ENCODE results near the gene CIDEB. TPM values are rescaled to one million over a fixed set of nuclear protein-coding genes. Genes with fewer than 3 reads are reported as not detected.
A peak's percentile ranks its signal among the peaks of the same experiment; 100 is the strongest.

The CIDEB gene
- total and polyA plus RNA-seq, 9 of the 15 experiments (the other 6 are each of a cell fraction or from before 2014, with no cell fraction given) = 0.03 to 0.35 (median 0.09) TPM; not detected in 3

GRCh38 chr14:24299255-24300191, 8.3 kb downstream of the CIDEB start, which contains the start of the genes DHRS1 and NOP9 (continued):
- TF ChIP-seq ZBTB11 (CRISPR knock-in tag; IDR thresholded peaks at IDR 0.05) (peak in 1 of 3 experiments; percentile 69; a peak in 2 of 6 replicates), SIN3B (IDR thresholded peaks at IDR 0.05; ENCODE audit: low read depth) (peak; percentile 81), MGA (IDR thresholded peaks at IDR 0.05) (peak; percentile 49; the same call in 1 of the 2 replicates), EP300 (IDR thresholded peaks at IDR 0.05; ENCODE audit: low read length) (peak; percentile 34; the same call in 1 of the 2 replicates), THAP12 (CRISPR knock-in tag; IDR thresholded peaks at IDR 0.05) (peak; percentile 22; the same call in 1 of the 2 replicates)

Data from K562 (cell line).